ENCODE data around the gene VTI1B. TPM values are rescaled to one million over a fixed set of nuclear protein-coding genes. Genes with fewer than 3 reads are reported as not detected.

VTI1B gene
- total and polyA plus RNA-seq, 3 experiments from 2014 or later = 81.4 to 94.4 (median 93.7) TPM

GRCh38 chr14:67641902-67642749 lies 32.3 kb downstream of the VTI1B start:
- Mint-ChIP-seq H3K9me3 (no peaks in the 10 kb centered on the region), H3K4me1 (peaks cover 2 to 7% (median 6%) of the 10 kb centered on the region in 3 donors), H3K27me3 (no peaks in the 10 kb centered on the region), H3K4me3 (no peak overlapping the region), H3K36me3 (peaks cover 0 to 19% (median 8%) of the 10 kb centered on the region in 3 donors), H3K27ac (peak overlapping the region in 4 of 8 donors; percentile 47 to 74 (median 58))
- POLR2A ChIA-PET = no interaction called here
- Histone ChIP-seq H3K27ac (ENCODE audit: low read depth, low read length) (no peak overlapping the region), H3K4me1 (ENCODE audit: insufficient read depth, low read length) (no peaks in the 10 kb centered on the region), H3K9me3 (ENCODE audit: low read length) (no peaks in the 10 kb centered on the region), H3K36me3 (ENCODE audit: insufficient read depth, low read length) (no peaks in the 10 kb centered on the region), H3K4me3 (ENCODE audit: low read length) (no peak overlapping the region), H3K27me3 (ENCODE audit: insufficient read depth, low read length, poor library complexity, severe bottlenecking) (no peaks in the 10 kb centered on the region)
- CTCF ChIA-PET = interaction anchor here (1.1 kb wide), 1 partner anchor 32 kb away, joined by 3 read pairs; no protein-coding TSS in a partner anchor
- no peak for DNase-seq

DNA sequence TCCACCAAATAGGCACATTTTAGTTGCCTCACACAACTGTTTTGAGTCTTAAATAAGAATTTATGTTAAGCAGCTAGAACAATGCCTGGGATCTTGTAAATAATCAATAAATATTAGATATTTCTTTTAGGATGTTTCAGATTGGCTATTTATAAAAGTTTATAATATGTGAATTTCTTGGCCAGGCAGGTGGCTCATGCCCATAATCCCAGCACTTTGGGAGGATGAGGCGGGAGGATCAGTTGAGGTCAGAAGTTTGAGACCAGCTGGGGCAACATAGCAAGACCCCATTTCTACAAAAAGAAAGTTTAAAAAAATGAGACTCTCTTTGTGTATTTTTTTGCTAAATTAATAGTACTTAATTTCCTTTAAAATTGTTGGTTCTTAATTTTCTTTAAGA lies 33.0 kb downstream of the VTI1B start:
- Histone ChIP-seq H3K4me3 (ENCODE audit: low read length) (no peak overlapping the region), H3K36me3 (ENCODE audit: insufficient read depth, low read length) (no peaks in the 10 kb centered on the region), H3K27ac (ENCODE audit: low read depth, low read length) (no peak overlapping the region), H3K27me3 (ENCODE audit: insufficient read depth, low read length, poor library complexity, severe bottlenecking) (no peaks in the 10 kb centered on the region), H3K4me1 (ENCODE audit: insufficient read depth, low read length) (no peaks in the 10 kb centered on the region), H3K9me3 (ENCODE audit: low read length) (no peaks in the 10 kb centered on the region)
- CTCF ChIA-PET = no interaction called here
- H3K27ac Mint-ChIP-seq = no peak overlapping the region
- H3K36me3 Mint-ChIP-seq = peaks cover 0 to 13% (median 6%) of the 10 kb centered on the region in 3 donors
- H3K9me3 Mint-ChIP-seq = no peaks in the 10 kb centered on the region
- H3K4me3 Mint-ChIP-seq = no peak overlapping the region
- H3K4me1 Mint-ChIP-seq = peaks cover 2 to 7% (median 6%) of the 10 kb centered on the region in 3 donors
- DNase-seq = no peak
- no peaks in the 10 kb centered on the region for H3K27me3 Mint-ChIP-seq
- POLR2A ChIA-PET = no interaction called here

DNA sequence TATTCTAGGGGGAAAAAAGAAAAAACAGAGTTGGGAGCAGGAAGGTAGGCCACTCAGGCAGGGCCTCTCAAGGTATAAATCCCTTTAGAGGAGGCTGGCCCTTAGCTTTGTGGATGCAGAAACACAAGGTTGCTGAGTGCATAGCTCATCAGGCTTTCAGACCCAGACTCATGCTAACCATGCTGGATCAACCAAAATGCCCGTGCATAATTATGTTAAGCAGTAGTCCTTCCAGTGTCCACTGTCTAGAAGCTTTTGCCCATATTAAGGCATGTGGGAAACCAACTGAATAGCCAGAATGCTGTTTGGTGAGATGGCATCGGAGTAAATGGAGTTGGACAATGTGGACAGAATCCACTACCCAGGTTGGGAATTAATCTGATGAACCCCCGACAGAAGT lies 35.8 kb downstream of the VTI1B start:
- Histone ChIP-seq H3K27me3 (ENCODE audit: insufficient read depth, low read length, poor library complexity, severe bottlenecking) (no peaks in the 10 kb centered on the region), H3K36me3 (ENCODE audit: insufficient read depth, low read length) (no peaks in the 10 kb centered on the region), H3K9me3 (ENCODE audit: low read length) (no peaks in the 10 kb centered on the region), H3K4me1 (ENCODE audit: insufficient read depth, low read length) (no peaks in the 10 kb centered on the region), H3K27ac (ENCODE audit: low read depth, low read length) (no peak overlapping the region), H3K4me3 (ENCODE audit: low read length) (no peak overlapping the region)
- H3K4me1 Mint-ChIP-seq = peaks cover 2 to 7% (median 6%) of the 10 kb centered on the region in 3 donors
- peaks cover 0 to 1% (median 0%) of the 10 kb centered on the region in 3 donors for H3K36me3 Mint-ChIP-seq
- H3K4me3 Mint-ChIP-seq = no peak overlapping the region
- ChIA-PET POLR2A (no interaction called here), CTCF (no interaction called here)
- H3K27me3 Mint-ChIP-seq = no peaks in the 10 kb centered on the region
- DNase-seq = no peak
- no peak overlapping the region for H3K27ac Mint-ChIP-seq
- no peaks in the 10 kb centered on the region for H3K9me3 Mint-ChIP-seq

- Histone ChIP-seq H3K4me3 (ENCODE audit: low read length) (no peak overlapping the region), H3K27me3 (ENCODE audit: insufficient read depth, low read length, poor library complexity, severe bottlenecking) (no peaks in the 10 kb centered on the region), H3K36me3 (ENCODE audit: insufficient read depth, low read length) (no peaks in the 10 kb centered on the region), H3K4me1 (ENCODE audit: insufficient read depth, low read length) (no peaks in the 10 kb centered on the region), H3K9me3 (ENCODE audit: low read length) (no peaks in the 10 kb centered on the region), H3K27ac (ENCODE audit: low read depth, low read length) (peak overlapping the region; percentile 35)
- Mint-ChIP-seq H3K36me3 (peaks cover 0 to 1% (median 0%) of the 10 kb centered on the region in 3 donors), H3K4me3 (no peak overlapping the region), H3K27me3 (peaks cover 0 to 2% of the 10 kb centered on the region in 2 donors), H3K27ac (no peak overlapping the region), H3K9me3 (no peaks in the 10 kb centered on the region), H3K4me1 (no peaks in the 10 kb centered on the region)
- CTCF ChIA-PET = no interaction called here
- DNase-seq = no peak
- POLR2A ChIA-PET = no interaction called here
Measured at GRCh38 chr14:67636361-67636919, 38.0 kb downstream of the VTI1B start.

DNA sequence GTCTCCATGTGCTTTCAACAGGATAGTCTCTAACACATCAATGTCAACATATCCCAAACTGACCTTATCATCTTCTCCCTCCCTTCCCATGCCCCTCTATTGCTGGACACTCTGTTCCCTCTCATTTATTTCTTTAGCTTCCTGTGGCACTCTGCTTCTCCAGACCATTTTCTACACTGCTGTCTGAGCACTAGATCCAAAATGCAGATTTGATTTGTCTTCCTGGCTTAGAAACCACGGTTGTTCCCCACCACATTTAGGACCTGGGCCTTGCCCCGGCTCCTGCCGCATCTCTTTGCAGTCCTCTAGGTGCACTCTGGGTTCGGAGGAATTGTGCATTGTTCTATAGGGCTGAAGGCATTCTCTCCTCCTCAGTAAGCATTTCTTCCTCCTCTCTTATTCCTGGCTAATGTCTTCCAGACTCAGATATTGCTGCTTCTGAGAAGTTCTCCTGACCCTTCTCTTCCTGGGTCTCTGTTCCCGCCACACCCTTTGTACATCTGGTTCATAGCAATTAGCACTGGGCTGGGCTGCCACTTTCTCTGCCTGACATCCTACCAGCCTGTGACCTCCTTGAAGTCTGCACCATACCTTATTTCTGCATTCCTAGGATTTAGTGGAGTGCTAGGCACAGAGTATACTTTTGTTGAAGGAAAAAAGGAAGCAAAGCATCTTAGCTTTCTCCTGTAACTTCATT lies 40.8 kb downstream of the VTI1B start:
- Mint-ChIP-seq H3K27me3 (peaks cover 0 to 2% of the 10 kb centered on the region in 2 donors), H3K27ac (no peak overlapping the region), H3K36me3 (peaks cover 0 to 2% (median 1%) of the 10 kb centered on the region in 3 donors), H3K4me3 (no peak overlapping the region), H3K4me1 (no peaks in the 10 kb centered on the region), H3K9me3 (no peaks in the 10 kb centered on the region)
- Histone ChIP-seq H3K4me1 (ENCODE audit: insufficient read depth, low read length) (no peaks in the 10 kb centered on the region), H3K4me3 (ENCODE audit: low read length) (no peak overlapping the region), H3K9me3 (ENCODE audit: low read length) (no peaks in the 10 kb centered on the region), H3K27ac (ENCODE audit: low read depth, low read length) (no peak overlapping the region), H3K27me3 (ENCODE audit: insufficient read depth, low read length, poor library complexity, severe bottlenecking) (no peaks in the 10 kb centered on the region), H3K36me3 (ENCODE audit: insufficient read depth, low read length) (no peaks in the 10 kb centered on the region)
- ChIA-PET POLR2A (no interaction called here), CTCF (no interaction called here)
- DNase-seq = no peak

DNA sequence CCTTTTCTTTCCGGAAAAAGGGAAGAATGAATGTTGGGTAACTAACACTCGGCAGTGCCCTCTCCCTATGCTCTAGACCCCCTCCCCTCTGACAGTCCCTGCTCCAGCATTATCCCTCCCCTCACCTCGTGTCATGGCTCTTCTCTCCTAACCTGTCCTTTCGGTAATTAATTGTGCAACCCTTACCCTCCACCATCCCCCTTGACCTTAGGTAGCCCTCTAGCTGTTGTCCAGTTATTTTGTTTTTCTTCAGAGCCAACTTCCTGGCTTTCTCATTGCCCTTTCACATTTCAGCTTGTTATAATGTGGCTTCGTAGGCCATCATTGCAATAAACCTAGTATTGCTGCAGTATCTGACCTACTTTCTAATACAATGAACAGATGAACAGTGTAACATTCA lies 43.5 kb downstream of the VTI1B start:
- Mint-ChIP-seq H3K4me1 (no peaks in the 10 kb centered on the region), H3K4me3 (no peak overlapping the region), H3K27me3 (peaks cover 0 to 3% of the 10 kb centered on the region in 2 donors), H3K36me3 (peaks cover 0 to 2% (median 1%) of the 10 kb centered on the region in 3 donors), H3K27ac (no peak overlapping the region), H3K9me3 (no peaks in the 10 kb centered on the region)
- H3K4me3 ChIP-seq (ENCODE audit: low read length) = no peak overlapping the region
- CTCF ChIA-PET = interaction anchor here (1.1 to 1.4 kb wide), 3 partner anchors 10 to 203 kb away, joined by 3 read pairs; no protein-coding TSS in a partner anchor
- H3K4me1 ChIP-seq (ENCODE audit: insufficient read depth, low read length) = no peaks in the 10 kb centered on the region
- H3K9me3 ChIP-seq (ENCODE audit: low read length) = no peaks in the 10 kb centered on the region
- POLR2A ChIA-PET = no interaction called here
- DNase-seq = no peak
- H3K36me3 ChIP-seq (ENCODE audit: insufficient read depth, low read length) = no peaks in the 10 kb centered on the region
- no peak overlapping the region for H3K27ac ChIP-seq (ENCODE audit: low read depth, low read length)
- no peaks in the 10 kb centered on the region for H3K27me3 ChIP-seq (ENCODE audit: insufficient read depth, low read length, poor library complexity, severe bottlenecking)

DNA sequence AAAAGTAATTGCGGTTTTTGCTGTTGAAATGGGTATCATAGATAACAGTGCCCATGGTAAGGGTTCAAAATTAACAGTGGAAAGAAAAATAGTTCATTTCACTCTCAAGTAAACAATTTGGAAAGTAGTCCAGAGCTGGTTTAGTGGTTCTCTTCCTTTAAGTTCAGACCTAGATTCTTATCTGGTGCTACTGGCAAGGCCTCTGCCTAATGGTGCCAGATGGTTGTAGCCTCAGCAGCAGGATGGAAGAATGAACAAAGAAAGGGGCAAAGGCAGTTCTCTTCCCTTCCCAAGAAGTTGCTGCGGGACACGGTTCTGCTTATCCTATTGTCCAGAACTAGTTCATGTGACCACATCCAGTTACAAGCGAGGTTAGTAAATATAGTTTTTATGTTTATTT lies 44.2 kb downstream of the VTI1B start:
- no peaks in the 10 kb centered on the region for H3K9me3 Mint-ChIP-seq
- H3K36me3 Mint-ChIP-seq = peaks cover 0 to 2% (median 1%) of the 10 kb centered on the region in 3 donors
- Histone ChIP-seq H3K9me3 (ENCODE audit: low read length) (no peaks in the 10 kb centered on the region), H3K4me1 (ENCODE audit: insufficient read depth, low read length) (no peaks in the 10 kb centered on the region), H3K36me3 (ENCODE audit: insufficient read depth, low read length) (no peaks in the 10 kb centered on the region), H3K27me3 (ENCODE audit: insufficient read depth, low read length, poor library complexity, severe bottlenecking) (no peaks in the 10 kb centered on the region), H3K4me3 (ENCODE audit: low read length) (no peak overlapping the region), H3K27ac (ENCODE audit: low read depth, low read length) (no peak overlapping the region)
- no peak overlapping the region for H3K27ac Mint-ChIP-seq
- DNase-seq = no peak
- CTCF ChIA-PET = interaction anchor here (1.1 to 1.4 kb wide), 3 partner anchors 10 to 202 kb away, joined by 3 read pairs; no protein-coding TSS in a partner anchor
- H3K4me3 Mint-ChIP-seq = no peak overlapping the region
- H3K4me1 Mint-ChIP-seq = no peaks in the 10 kb centered on the region
- H3K27me3 Mint-ChIP-seq = peaks cover 0 to 3% of the 10 kb centered on the region in 2 donors
- POLR2A ChIA-PET = no interaction called here

DNA sequence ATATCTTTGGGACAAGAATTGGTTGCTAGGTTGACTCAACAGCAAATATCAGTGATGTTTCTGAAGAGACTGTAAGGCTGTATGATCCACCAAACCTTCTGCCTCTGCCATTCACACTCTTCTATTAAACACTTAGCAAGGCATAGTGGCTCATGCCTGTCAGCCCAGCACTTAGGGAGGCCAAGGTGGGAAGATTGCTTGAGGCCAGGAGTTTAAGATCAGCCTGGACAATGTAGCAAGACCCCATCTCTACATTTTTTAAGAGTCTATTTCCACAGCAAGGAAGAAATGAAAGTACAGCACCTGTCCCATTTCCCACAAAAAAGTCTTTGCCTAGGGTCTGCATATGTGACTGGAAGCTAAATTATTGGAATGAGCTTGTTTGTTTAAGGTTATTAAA lies 46.9 kb downstream of the VTI1B start:
- no peak overlapping the region for H3K27ac ChIP-seq (ENCODE audit: low read depth, low read length)
- H3K4me1 ChIP-seq (ENCODE audit: insufficient read depth, low read length) = peaks cover 11% of the 10 kb centered on the region
- H3K27me3 ChIP-seq (ENCODE audit: insufficient read depth, low read length, poor library complexity, severe bottlenecking) = no peaks in the 10 kb centered on the region
- no peak overlapping the region for H3K4me3 ChIP-seq (ENCODE audit: low read length)
- no peaks in the 10 kb centered on the region for H3K9me3 ChIP-seq (ENCODE audit: low read length)
- no peak for DNase-seq
- CTCF ChIA-PET = no interaction called here
- Mint-ChIP-seq H3K9me3 (no peaks in the 10 kb centered on the region), H3K27me3 (peaks cover 0 to 5% of the 10 kb centered on the region in 2 donors), H3K4me3 (no peak overlapping the region), H3K4me1 (no peaks in the 10 kb centered on the region), H3K36me3 (peaks cover 0 to 4% (median 2%) of the 10 kb centered on the region in 3 donors), H3K27ac (no peak overlapping the region)
- no peaks in the 10 kb centered on the region for H3K36me3 ChIP-seq (ENCODE audit: insufficient read depth, low read length)
- POLR2A ChIA-PET = interaction anchor here (0.6 kb wide), 1 partner anchor 104 kb away, joined by 4 read pairs; no protein-coding TSS in a partner anchor
